BLaER1 treated with 17β-estradiol and CSF1 and Interleukin-3, amounts not matched to agents 10 nM and 100 nM (cell line): ENCODE data around the gene AMPH.
"Not testable (repeated sequence)": the region's sequence is repeated elsewhere in the genome, so short reads cannot be mapped to it uniquely, and the experiment has no call there.

ENCODE experiments used
- H3K27ac ChIP-seq, 11 experiments: shearing (Covaris generic); formaldehyde crosslinking; 2 replicates each; pipeline ENCODE4 v1.8.1; 2022
- H3K27me3 ChIP-seq, 11 experiments: shearing (Covaris generic); formaldehyde crosslinking; 2 replicates each; pipeline ENCODE4 v1.8.1; 2022
- H3K36me3 ChIP-seq, 11 experiments: shearing (Covaris generic); formaldehyde crosslinking; 2 replicates each; pipeline ENCODE4 v1.8.1; 2022
- H3K4me1 ChIP-seq, 10 experiments: shearing (Covaris generic); formaldehyde crosslinking; 2 replicates each; pipeline ENCODE4 v1.8.1; 2022
- H3K4me2 ChIP-seq, 11 experiments: shearing (Covaris generic); formaldehyde crosslinking; 2 replicates each; pipeline ENCODE4 v1.8.1; 2022
- H3K4me3 ChIP-seq, 10 experiments: shearing (Covaris generic); formaldehyde crosslinking; 2 replicates each; pipeline ENCODE4 v1.8.1; 2022
- H3K9ac ChIP-seq, 11 experiments: shearing (Covaris generic); formaldehyde crosslinking; 2 replicates each; pipeline ENCODE4 v1.8.1; 2022
- H3K9me3 ChIP-seq, 11 experiments: shearing (Covaris generic); formaldehyde crosslinking; replicated peaks in 1 of 11; 2 replicates each; pipeline ENCODE4 v1.8.1; 2022
- H4K20me1 ChIP-seq, 11 experiments: shearing (Covaris generic); formaldehyde crosslinking; 2 replicates each; pipeline ENCODE4 v1.8.1; 2022
- Cebpa-rat ChIP-seq, 11 experiments: shearing (Covaris generic); IDR thresholded peaks; 2 replicates each; pipeline ENCODE4 v1.8.1; 2022

AMPH gene

GRCh38 chr7:38369816-38370493 is 261.2 kb downstream of the AMPH start:
- no peaks in the 10 kb centered on the region for H3K9me3 ChIP-seq
- peaks cover 0 to 66% (median 45%) of the 10 kb centered on the region in 11 experiments; a peak in 13 of 22 replicates for H4K20me1 ChIP-seq
- H3K4me1 ChIP-seq = peaks cover 26 to 53% (median 39%) of the 10 kb centered on the region in 10 experiments
- H3K27me3 ChIP-seq = no peaks in the 10 kb centered on the region
- peak overlapping the region in 10 of 11 experiments; percentile 0 to 85 (median 33); a peak in 11 of 22 replicates for H3K27ac ChIP-seq
- peaks cover 0 to 37% (median under 1%) of the 10 kb centered on the region in 11 experiments; a peak in 9 of 22 replicates for H3K36me3 ChIP-seq
- peak overlapping the region in 2 of 11 experiments; percentile 36 to 50; a peak in 3 of 22 replicates for H3K9ac ChIP-seq
- no peak for TF ChIP-seq Cebpa-rat (IDR thresholded peaks at IDR 0.05)
- no peak overlapping the region for H3K4me3 ChIP-seq
- H3K4me2 ChIP-seq = peak overlapping the region; percentile 2 to 85 (median 66); a peak in 19 of 22 replicates

- TF ChIP-seq Cebpa-rat (IDR thresholded peaks at IDR 0.05) = no peak
- Histone ChIP-seq H4K20me1 (peaks cover 0 to 49% (median 33%) of the 10 kb centered on the region in 11 experiments; a peak in 13 of 22 replicates), H3K27ac (peak overlapping the region; percentile 41 to 87 (median 73); a peak in 21 of 22 replicates), H3K4me3 (0 out of 20 replicates have a peak overlapping the region, but pooled peaks of 1 of the 10 experiments have one; percentile 27), H3K4me2 (peak overlapping the region; percentile 45 to 85 (median 75)), H3K36me3 (peaks cover 0 to 31% (median 0%) of the 10 kb centered on the region in 11 experiments; a peak in 9 of 22 replicates), H3K9ac (peak overlapping the region; percentile 14 to 66 (median 50); a peak in 14 of 22 replicates), H3K4me1 (peaks cover 30 to 68% (median 49%) of the 10 kb centered on the region in 10 experiments), H3K9me3 (no peaks in the 10 kb centered on the region), H3K27me3 (no peaks in the 10 kb centered on the region)
These were observed 263.0 kb downstream of the AMPH start for GRCh38 chr7:38368191-38368605.

GRCh38 chr7:38367301-38367890 is 263.8 kb downstream of the AMPH start:
- H3K4me2 ChIP-seq = peak overlapping the region; percentile 45 to 85 (median 75)
- peak overlapping the region in 9 of 11 experiments; percentile 1 to 70 (median 53); a peak in 15 of 22 replicates for H3K9ac ChIP-seq
- H3K4me1 ChIP-seq = peaks cover 38 to 76% (median 54%) of the 10 kb centered on the region in 10 experiments

GRCh38 chr7:38363379-38363778 is 267.8 kb downstream of the AMPH start:
- H3K27ac ChIP-seq = peak overlapping the region; percentile 6 to 96 (median 95); a peak in 20 of 22 replicates
- H3K9ac ChIP-seq = peak overlapping the region in 9 of 11 experiments; percentile 69 to 83 (median 80); a peak in 18 of 22 replicates

More at GRCh38 chr7:38367301-38367890, 263.8 kb downstream of the AMPH start:
- Histone ChIP-seq H3K27me3 (no peaks in the 10 kb centered on the region), H3K4me3 (peak overlapping the region in 2 of 10 experiments; percentile 6 to 22; a peak in 1 of 20 replicates), H3K27ac (peak overlapping the region; percentile 8 to 87 (median 73); a peak in 20 of 22 replicates), H4K20me1 (peaks cover 0 to 41% (median 25%) of the 10 kb centered on the region in 11 experiments; a peak in 13 of 22 replicates), H3K9me3 (no peaks in the 10 kb centered on the region), H3K36me3 (peaks cover 0 to 23% (median 0%) of the 10 kb centered on the region in 11 experiments; a peak in 7 of 22 replicates)
- no peak for TF ChIP-seq Cebpa-rat (IDR thresholded peaks at IDR 0.05)

GRCh38 chr7:38362611-38363237 is 268.4 kb downstream of the AMPH start:
- Histone ChIP-seq H3K4me3 (peak overlapping the region in 7 of 10 experiments; percentile 34 to 62 (median 49); a peak in 11 of 20 replicates), H3K4me2 (peak overlapping the region; percentile 59 to 86 (median 80)), H3K27ac (peak overlapping the region; percentile 6 to 96 (median 95); a peak in 21 of 22 replicates), H3K4me1 (peaks cover 42 to 75% (median 50%) of the 10 kb centered on the region in 10 experiments), H3K36me3 (peaks cover 0 to 11% (median 0%) of the 10 kb centered on the region in 11 experiments; a peak in 4 of 22 replicates), H3K9ac (peak overlapping the region in 10 of 11 experiments; percentile 26 to 83 (median 80); a peak in 18 of 22 replicates)
- H3K9me3 ChIP-seq, H3K27me3 ChIP-seq, H4K20me1 ChIP-seq: not testable (repeated sequence)
- TF ChIP-seq Cebpa-rat (IDR thresholded peaks at IDR 0.05) = peak in 9 of 11 experiments; percentile 57 to 97 (median 91); a peak in 17 of 22 replicates

More at GRCh38 chr7:38363379-38363778, 267.8 kb downstream of the AMPH start:
- H3K9me3 ChIP-seq, H3K27me3 ChIP-seq, H4K20me1 ChIP-seq: not testable (repeated sequence)
- H3K4me3 ChIP-seq = peak overlapping the region in 6 of 10 experiments; percentile 43 to 62 (median 50); a peak in 9 of 20 replicates
- peaks cover 46 to 79% (median 55%) of the 10 kb centered on the region in 10 experiments for H3K4me1 ChIP-seq
- peaks cover 0 to 11% (median 0%) of the 10 kb centered on the region in 11 experiments; a peak in 5 of 22 replicates for H3K36me3 ChIP-seq
- H3K4me2 ChIP-seq = peak overlapping the region; percentile 58 to 86 (median 80)

GRCh38 chr7:38360776-38361175 is 270.4 kb downstream of the AMPH start:
- Histone ChIP-seq H3K9ac (peak overlapping the region in 6 of 11 experiments; percentile 43 to 79 (median 71); a peak in 9 of 22 replicates), H3K9me3 (no peaks in the 10 kb centered on the region), H3K27ac (peak overlapping the region in 9 of 11 experiments; percentile 67 to 95 (median 86); a peak in 18 of 22 replicates), H4K20me1 (no peaks in the 10 kb centered on the region), H3K4me2 (peak overlapping the region in 10 of 11 experiments; percentile 10 to 86 (median 70); a peak in 17 of 22 replicates), H3K4me3 (peak overlapping the region in 6 of 10 experiments; percentile 60 to 70 (median 62); a peak in 11 of 20 replicates), H3K4me1 (peaks cover 31 to 61% (median 43%) of the 10 kb centered on the region in 10 experiments), H3K27me3 (no peaks in the 10 kb centered on the region), H3K36me3 (peaks cover 0 to 11% (median 0%) of the 10 kb centered on the region in 11 experiments; a peak in 4 of 22 replicates)
- TF ChIP-seq Cebpa-rat (IDR thresholded peaks at IDR 0.05) = no peak

- Histone ChIP-seq H3K9ac (peak overlapping the region; percentile 21 to 82 (median 75); a peak in 20 of 22 replicates), H3K4me2 (peak overlapping the region; percentile 67 to 92 (median 83)), H3K4me1 (peaks cover 21 to 50% (median 39%) of the 10 kb centered on the region in 10 experiments), H3K27ac (peak overlapping the region; percentile 20 to 95 (median 83); a peak in 21 of 22 replicates), H3K4me3 (peak overlapping the region; percentile 16 to 70 (median 61); a peak in 18 of 20 replicates)
- H3K27me3 ChIP-seq, H3K36me3 ChIP-seq, H3K9me3 ChIP-seq, H4K20me1 ChIP-seq: not testable (repeated sequence)
These were observed 272.0 kb downstream of the AMPH start for GRCh38 chr7:38359071-38359601.

GRCh38 chr7:38358273-38358831 is 272.8 kb downstream of the AMPH start:
- not testable (repeated sequence) for H3K27me3 ChIP-seq, H3K36me3 ChIP-seq, H3K9me3 ChIP-seq, H4K20me1 ChIP-seq
- peak overlapping the region in 10 of 11 experiments; percentile 50 to 95 (median 84); a peak in 21 of 22 replicates for H3K27ac ChIP-seq
- H3K4me1 ChIP-seq = peaks cover 17 to 45% (median 33%) of the 10 kb centered on the region in 10 experiments
- H3K4me3 ChIP-seq = peak overlapping the region in 6 of 10 experiments; percentile 45 to 59 (median 49); a peak in 11 of 20 replicates
- H3K4me2 ChIP-seq = peak overlapping the region; percentile 66 to 92 (median 80)
- H3K9ac ChIP-seq = peak overlapping the region in 9 of 11 experiments; percentile 33 to 82 (median 70); a peak in 16 of 22 replicates

- H3K27me3 ChIP-seq, H4K20me1 ChIP-seq, H3K4me2 ChIP-seq, H3K4me1 ChIP-seq, H3K36me3 ChIP-seq, H3K27ac ChIP-seq, H3K9me3 ChIP-seq, H3K4me3 ChIP-seq, H3K9ac ChIP-seq: not testable (repeated sequence)
These were observed 276.8 kb downstream of the AMPH start for GRCh38 chr7:38354271-38354851.

- H4K20me1 ChIP-seq, H3K27ac ChIP-seq, H3K4me3 ChIP-seq, H3K9me3 ChIP-seq, H3K4me2 ChIP-seq, H3K27me3 ChIP-seq, H3K9ac ChIP-seq, H3K4me1 ChIP-seq, H3K36me3 ChIP-seq: not testable (repeated sequence)
These were observed 277.7 kb downstream of the AMPH start for GRCh38 chr7:38353431-38353881.
